Stimulated activated CD4-positive, alpha-beta T cell treated with anti-CD3 and anti-CD28 coated beads, Interleukin-2, amount 100 ng/mL, for 24 hours (primary cell): ENCODE data around the gene SERINC5.
A peak's percentile ranks its signal among the peaks of the same experiment; 100 is the strongest.
"Not testable (repeated sequence)": the region's sequence is repeated elsewhere in the genome, so short reads cannot be mapped to it uniquely, and the experiment has no call there.

ENCODE experiments used
- DNase-seq, 2 donors: peaks; one replicate each; pipeline ENCODE4 v3.0.0-alpha.2; 2020

SERINC5 gene

DNA sequence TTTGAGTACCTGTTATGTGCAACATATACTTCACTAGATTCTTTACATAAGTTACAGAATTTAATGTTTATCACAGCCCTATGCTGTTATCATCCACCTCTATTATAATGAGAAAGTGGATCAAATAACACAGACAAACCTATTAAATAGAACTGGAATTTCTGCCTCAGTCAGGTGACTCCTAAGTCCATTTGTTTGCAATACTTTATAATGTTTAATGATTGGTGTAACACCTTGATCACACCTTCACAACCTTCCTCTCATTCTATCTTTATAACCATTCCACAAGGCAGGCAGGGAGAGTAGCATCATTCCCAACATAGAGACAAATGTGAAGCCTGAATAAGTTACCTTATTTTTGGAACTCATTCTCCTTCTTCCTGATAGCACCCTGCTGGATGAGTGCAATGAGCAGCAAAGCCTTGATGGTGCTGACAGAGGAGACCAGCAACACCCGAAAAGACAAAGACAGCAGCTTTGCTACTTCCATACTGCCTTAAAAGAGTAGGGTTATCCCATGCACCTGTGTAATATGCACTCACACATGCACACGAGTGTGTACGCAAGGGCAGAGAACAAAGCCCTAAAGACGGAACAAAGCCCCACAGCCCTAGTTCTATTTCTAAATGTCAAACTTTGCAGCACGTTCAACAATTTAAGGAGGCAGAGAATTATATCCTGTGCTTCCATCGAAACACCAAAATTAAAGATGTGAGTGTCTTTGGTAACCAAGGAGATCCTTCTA lies 30.5 kb downstream of the SERINC5 start:
- DNase-seq, result no peak

DNA sequence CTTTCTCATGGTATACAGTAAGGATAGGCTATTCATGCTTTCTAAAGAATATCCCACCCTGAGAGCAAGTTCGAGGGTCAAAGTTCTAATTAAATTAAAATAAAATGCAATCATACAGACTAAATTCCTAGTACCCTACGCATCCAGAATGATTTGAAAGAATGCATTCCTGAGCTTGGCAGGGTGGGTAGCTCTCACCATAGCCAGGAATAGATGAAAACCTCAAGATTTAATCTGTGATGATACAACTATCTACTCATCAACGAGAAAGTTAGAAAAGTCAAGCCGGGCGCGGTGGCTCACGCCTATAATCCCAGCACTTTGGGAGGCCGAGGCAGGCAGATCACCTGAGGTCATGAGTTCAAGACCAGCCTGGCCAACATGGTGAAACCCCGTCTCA lies 32.3 kb downstream of the SERINC5 start:
- no peak for DNase-seq

DNA sequence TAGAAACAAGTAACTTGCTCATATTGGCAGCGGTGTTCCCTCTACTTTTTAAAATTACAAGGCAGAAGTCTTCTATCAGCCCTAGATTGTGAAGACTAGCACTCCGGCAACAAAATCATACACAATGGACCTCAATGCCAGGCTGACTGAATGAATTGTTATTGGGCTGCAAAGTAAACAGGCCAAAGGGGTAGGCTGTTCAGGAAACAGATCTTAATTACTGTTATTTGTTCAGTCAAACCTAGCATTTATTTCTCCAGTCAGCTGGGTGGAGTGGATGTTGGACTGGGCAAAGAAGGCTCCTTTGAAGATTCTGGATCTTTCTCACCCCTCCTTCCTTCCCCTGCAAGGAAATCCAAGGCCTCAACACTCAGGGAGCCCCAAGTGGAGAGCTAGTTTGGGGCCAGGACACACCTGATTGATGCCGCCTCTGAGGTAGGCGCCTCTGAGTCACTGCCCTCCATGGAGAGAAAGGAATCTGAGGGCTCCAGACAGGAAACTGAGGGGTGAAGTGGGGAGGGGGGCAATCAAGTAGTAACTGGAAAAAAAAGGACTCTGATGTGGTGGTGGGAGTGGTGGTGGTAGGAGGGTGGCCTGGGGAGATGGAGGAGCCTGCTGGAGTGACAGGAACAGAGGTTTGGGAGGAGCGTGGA lies 35.5 kb downstream of the SERINC5 start:
- DNase-seq, result no peak

DNA sequence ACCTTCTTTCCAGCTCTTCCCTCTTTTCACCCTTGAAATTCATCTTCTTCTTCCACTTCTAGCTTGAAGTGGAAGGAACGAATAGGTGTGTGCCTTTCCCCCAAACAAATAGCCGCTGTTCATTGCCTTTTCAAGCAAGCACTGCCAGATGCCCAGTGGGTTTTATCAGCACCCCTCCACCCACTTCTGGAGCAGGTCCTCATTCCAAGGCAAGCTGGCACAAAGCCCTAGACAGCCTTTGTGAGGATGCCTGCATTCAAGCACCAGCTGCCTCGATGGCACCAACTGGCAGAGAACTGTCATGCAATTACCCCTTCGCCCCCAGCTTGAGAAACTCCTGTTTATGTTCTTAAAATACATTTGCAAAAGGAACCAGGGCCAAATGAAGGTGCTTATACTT lies 36.5 kb downstream of the SERINC5 start:
- DNase-seq, result no peak

DNA sequence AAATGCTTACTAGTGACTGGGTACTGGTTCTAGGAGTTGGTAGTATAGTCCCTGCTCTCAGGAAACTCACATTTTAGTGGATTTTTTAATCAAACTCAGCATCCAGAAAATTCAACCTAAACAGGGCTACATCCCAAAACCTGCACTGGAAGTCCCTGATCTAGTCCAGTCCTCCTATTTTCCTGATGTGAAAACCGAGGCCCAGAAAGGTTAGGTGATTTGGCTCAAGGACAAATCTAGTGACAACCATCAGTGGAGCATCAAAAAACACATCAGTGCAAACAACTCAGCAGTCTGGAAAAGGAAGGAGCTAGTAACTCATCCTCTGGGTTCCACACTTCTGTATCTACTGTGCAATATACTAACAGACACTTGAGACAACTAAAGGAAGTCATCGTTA lies 38.2 kb downstream of the SERINC5 start:
- DNase-seq, result no peak

DNA sequence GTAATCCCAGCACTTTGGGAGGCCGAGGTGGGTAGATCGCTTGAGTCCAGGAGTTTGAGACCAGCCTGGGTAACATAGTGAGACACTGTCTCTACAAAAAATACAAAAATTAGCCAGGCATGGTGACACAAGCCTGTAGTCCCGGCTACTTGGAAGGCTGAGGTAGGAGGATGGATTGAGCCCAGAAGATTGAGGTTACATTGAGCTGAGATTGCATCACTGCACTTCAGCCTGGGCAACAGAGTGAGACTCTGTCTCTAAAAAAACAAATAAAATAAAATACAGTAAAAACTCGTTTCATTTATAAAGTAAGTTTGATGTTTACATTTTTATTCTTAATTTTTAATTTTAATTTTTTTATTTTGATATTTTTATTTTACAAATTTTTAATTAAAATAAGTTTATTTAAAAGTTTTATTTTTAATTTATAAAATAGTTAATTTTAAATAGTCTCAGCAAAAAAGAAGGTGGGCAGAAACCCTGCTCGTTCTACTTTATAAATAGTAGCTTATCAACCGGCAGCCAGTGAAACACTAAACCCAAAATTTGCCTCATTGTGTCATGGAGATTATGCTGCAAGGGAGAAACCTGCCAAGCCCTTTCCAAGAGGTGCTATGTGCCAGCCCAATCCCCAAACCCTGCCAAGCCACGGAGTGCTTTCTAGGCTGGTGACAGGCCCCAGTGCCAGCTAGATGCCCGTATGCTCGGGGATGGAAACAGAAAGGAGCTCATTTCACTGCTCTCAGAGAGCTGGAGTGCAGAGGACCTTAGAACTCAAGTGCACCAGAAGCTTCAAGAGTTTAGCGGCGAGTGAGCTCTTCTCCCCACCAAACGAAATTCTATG lies 38.9 kb downstream of the SERINC5 start:
- DNase-seq, result peak; percentile 37 to 38

DNA sequence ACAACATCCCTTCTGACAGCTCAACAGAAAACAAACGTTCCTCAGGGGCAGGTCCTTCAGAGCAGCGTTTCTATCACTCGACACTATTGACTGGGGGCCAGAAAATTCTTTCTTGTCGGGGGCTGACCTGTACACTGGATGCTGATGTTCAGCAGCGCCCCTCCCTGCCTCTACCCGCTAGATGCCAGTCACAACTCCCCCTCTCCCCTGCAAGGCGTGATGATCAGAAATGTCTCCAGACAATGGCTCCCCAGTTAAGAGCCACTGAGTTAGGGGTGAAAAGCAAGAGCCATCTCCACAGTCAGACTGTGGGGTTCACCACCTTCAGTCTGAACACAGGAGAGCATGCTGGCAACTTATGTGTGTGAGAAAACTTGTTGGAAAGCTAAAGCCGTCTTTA lies 39.8 kb downstream of the SERINC5 start:
- DNase-seq, result no peak

DNA sequence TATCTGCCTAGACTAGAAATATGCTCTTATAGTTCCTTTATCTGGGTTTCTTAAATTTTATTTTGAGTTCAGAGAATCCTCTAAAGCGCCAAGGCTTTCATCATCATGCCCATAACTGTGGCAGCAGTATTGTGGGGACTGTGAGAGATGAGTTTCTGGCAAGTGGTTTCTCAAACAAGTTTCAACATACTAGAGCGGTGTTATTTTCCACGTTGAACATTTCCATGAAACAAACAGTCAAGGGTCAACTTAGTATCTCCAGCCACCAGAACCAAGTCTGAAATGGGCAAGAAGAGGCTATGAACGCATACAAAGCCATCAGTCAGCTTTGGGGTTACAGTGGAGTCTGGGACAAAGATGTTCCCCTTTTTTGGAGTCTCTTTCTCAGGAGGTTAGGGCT lies 40.3 kb downstream of the SERINC5 start:
- no peak for DNase-seq

DNA sequence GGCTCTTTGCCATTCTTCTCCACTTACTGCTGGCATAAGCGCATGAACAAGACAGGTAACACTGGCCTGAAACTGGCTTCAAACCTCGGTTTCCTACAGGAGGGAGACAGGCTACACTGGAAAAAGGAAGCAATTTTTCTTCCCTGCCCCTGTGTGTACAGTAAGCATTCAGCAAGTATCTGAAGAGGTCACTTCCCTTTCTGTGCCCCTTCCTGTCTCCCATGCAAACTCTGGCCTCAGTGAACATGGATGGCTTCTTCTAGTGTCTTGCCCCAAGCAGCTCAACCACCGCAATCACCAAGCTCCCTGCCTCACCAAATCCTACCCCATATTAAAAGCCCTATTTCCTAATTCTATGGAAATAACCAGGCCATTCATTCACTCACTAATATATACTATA lies 42.4 kb downstream of the SERINC5 start:
- no peak for DNase-seq

DNA sequence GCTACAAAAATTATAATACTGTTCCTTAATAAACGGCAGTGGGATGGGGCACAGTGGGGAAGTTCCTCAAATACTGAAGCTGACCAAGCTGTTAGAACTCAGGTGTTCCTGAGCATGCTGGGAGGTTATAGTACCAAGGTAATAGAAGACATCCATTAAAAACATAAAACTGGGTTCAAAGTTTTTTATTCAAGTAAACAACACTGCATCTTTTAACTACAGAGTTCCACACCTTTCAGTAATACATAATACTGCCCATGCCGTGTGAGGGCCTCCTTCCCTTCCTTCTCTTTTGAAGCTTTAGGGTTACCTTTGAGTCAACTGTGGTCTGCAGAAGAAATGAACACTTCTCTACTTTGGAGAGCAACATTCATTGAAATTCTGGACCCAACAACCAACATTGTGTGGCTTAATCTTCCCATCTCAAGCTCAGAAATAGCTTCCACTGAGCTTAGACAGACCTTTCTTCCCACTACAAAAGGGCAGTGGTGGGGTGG lies 43.6 kb downstream of the SERINC5 start:
- no peak for DNase-seq

DNA sequence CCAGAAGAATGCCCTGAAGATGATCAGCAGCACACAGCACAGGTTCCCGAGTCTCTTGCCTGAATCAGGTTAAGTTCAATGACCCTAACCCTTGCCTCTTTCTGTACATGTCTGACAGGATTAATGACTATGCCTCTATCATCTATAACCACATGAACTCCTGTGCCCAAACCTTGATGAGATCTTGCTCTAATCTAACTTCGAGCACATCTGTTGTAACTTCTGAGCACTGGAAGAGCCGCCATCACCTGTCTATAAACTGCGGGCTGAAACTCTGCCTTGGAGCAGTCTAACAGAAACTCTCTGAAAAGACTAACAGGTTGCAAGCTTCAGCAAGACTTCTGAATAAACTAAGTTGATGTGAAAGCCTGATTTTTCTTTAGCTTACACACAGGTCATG lies 44.5 kb downstream of the SERINC5 start:
- no peak for DNase-seq

DNA sequence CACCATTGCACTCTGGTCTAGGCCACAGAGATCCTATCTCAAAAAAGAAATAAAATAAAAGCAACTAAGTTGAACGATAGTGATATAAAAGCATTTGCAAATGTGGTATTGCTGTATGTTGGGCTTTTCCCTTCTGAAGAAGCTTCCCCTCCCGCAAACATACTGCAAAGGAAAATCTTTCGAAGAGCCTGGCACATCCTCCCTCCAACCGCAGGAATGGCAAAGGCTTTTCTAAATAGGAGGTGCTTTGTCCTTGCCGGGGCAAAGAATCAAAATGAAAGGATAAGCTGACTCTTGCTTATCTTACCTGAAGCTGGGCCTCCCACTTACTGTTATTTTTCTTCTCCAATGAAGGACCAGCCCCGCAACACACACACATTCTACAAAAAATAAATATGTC lies 45.8 kb downstream of the SERINC5 start:
- no peak for DNase-seq

DNA sequence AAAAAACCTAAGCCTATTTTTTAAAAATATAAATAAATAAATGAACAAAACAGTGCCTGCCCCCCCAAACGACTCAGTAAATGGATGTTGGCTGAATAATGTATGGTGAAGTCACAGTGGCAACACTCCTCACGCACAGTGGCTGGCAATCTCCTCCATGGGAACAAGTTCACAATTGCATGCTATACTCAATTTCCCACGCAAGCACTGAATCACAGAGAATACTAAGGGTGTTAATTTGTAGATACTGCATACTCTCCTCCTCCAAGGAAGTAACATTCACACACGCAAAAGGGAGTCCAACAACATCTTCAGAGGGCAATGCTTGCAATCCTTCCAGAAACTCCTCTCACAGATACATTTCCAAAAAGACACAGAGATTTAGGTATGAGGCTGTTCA lies 47.5 kb downstream of the SERINC5 start:
- DNase-seq, result no peak

DNA sequence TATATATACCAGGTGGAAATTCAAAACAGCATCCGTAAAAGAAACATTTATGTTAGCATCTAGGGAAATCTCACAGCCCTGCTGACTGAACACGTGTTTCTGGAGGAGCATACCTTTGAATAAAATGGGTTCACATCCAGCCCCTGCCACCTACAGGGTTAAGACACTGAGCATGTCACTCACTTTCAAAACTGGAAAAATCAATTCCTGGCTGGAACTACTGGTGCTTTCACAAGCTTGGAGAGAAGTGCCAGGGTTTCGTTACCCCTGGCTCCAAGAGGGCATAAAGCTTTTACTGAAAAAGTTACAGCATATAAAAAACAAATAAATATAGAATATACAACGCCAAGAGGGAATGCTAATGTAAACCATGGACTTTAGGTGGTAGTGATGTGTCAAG lies 48.0 kb downstream of the SERINC5 start:
- no peak for DNase-seq

DNA sequence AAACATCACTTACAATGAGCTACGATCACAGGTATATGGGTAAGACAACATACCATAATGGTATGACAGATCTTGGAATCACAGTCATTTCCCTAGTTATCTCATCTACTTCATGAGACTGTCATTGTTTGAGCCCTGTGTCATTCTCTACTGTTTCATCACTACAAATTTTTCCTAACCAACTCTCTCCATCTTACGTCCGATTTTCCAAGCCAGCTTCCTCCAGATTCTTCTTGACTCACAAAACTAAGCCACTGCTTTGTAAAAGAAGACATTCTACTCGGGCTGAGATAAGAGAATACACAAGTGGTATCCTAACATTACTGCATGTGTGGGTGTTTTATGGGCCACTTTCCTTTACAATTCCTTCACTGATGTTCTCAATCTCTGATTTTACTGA lies 49.6 kb downstream of the SERINC5 start:
- no peak for DNase-seq

DNA sequence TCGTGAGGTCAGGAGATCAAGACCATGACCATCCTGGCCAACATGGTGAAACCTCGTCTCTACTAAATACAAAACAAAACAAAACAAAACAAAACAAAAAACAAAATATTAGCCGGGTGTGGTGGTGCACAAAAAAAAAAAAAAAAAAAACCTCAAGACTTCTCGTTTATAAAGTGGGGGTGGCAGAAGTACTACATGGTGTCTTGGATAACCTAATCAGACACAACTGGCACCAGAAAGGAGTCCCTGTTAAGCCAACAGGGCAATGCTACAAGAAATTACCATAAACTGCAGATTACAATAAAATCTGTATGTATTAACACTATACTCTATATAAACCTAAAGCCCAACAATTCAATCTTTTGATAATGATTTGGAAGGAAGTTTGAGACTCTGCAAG lies 50.0 kb downstream of the SERINC5 start:
- DNase-seq, result no peak

DNA sequence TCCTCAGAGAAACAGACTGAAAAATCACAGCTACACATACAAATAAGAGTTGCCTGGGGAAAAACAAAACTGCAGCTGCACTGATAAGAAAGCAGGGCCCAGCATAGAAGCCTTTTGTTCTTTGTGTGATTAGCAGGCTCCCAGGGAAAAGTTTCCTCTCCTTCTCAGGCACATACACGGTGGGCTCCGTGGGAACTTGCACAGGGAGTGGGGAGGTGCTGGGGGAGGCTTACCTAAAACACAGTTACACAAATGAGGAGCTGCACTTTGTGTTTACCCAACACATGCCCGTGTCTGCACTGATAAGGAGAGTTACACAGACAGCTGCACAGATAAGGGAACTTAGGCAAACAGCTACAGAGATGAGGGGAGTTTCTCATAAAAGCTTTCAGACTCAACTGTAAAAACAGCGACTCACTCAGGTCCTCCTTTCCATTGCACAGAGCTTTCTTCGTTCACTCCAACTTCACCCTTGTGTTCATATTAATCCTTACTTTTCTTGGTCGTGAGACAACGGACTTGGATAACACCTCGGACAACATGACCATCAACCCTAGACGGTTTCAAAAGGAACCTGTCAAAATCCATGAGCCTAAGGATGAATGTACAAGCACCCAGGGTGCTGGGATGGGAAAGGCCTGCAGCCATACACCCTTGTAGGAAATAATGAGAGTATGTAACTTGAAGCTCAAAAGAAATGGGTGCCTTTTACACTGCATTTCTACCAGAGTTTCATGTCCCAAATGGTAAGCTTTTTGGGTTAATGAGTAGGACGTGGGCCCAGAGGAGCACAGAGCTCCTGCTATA lies 50.8 kb downstream of the SERINC5 start:
- no peak for DNase-seq

DNA sequence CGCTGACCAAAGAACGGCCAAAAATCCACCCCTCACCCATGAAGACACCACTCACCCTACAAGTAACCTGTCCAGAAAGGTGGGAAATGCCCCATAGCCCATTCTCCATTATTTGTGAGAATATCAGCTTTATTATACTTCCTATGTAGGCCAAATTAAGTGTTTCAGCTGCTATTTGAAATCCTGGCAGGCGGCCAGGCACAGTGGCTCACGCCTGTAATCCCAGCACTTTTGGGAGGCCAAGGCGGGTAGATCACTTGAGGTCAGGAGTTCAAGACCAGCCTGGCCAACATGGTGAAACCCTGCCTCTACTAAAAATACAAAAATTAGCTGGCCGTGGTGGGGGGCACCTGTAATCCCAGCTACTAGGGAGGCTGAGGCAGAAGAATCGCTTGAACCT lies 54.1 kb downstream of the SERINC5 start:
- DNase-seq, result not testable (repeated sequence)

DNA sequence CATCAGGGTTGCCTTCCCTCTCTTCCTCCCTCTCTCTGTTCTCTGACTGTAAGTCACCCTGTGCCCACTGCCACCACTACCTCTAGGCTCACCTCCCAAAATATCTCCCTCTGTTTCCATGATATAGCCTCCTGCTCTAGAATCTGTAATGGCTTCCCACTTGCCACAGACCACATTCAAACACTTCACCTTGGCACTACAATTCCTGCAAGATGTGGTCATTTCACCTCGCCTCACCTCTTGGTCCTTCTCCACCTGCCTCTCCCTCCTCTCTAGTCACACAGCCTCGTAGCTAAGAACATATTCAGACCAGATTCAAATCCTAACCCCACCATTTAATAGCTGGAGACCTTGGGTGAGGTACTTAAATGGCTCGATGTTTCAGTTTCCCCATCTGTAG lies 56.9 kb downstream of the SERINC5 start:
- DNase-seq, result no peak

DNA sequence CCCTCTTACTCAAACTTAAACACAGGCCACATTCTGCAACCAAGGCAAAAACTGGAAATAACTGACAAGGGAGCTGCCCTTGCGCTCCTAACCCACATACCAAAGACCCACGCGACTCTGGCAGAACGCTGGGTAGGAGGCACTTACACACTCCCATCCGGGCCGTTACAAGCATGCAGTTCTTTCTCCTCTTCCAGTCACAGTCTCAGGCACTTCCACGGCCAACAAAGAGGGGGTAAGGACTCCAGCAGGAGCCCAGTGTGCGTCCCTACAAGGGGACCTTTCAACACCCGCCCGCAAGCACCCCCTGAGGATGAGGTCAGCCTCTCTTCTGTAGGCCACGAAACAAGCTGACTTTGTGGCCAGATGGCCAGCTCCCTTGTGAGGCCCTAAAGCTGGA lies 57.4 kb downstream of the SERINC5 start:
- no peak for DNase-seq

DNA sequence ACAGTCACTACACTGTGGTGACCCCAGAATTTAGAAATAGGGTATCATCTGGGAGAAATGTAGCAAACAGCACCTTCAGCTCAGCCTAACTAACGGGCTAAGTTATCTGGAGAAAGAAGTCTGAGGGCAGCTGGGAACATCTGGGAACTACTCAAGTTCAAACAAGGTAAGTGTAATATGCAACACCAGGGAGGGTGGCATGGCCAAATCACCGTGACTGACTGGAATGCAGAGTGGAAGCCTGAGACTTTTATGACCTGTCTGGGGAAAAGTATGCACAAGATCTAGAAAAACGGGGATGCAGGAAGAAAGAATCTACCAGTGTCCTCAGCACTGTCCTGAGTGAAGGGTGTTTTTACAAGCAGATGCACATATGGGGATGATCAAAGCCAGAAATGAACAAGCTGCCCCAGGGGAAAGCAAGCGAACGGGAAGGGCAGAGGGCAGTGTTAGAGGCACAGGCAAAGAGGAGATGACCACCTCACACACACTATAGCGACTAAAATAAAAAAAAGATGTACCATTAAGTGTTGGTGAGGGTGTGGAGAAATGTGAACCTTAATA lies 59.9 kb downstream of the SERINC5 start:
- no peak for DNase-seq

DNA sequence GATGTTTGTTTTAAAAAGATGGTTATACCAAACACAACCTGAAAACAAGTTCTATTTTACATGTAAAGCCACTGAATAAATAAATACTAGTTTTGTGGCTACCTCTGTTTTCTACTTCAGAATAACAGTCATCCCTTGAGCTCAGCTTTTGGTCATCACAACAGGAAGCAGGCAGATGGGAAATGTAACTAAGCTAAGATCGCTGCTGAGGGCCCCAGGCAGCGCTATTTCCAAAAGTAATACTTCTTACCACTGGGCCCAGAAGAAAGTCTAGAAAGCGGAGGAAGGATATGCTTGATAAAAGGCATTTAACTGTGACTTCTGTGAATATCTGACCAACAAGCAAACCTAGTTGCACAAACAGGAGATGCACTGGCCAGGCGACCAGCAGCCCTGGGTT lies 61.4 kb downstream of the SERINC5 start:
- DNase-seq, result no peak

DNA sequence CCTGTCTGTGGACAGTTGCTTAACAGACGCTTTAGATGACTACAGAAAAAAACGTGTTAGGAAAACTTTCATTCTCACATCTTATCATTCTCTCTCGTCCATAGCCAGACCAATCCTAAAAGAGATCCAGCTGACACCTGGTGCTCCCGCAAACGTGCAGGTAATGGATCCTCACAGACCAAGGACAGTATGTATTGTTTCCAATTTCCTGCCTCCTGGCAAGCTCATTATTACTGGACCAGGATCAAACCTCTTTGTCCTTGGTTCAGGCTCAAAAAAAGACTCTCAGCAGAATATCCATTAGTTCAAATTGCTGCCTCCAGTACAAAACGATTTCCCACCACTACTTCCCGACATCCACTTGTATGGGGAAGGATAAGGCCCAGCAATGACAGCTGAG lies 62.4 kb downstream of the SERINC5 start:
- no peak for DNase-seq
